Thyroid gland (tissue), 4 donors: ENCODE data around the gene WIPF3.

ENCODE experiments used
- POLR2A ChIP-seq, 2 donors: fragments of 450-650 bp; IDR thresholded peaks; one replicate each; pipeline ENCODE4 v1.6.1; 2017; ENCODE audit warnings: antibody characterized with exemption in 2 of 2, mild to moderate bottlenecking in 2 of 2, moderate library complexity in 1 of 2
- TF ChIP-seq, protein P1 (sequence below), 6 experiments: fragments of 200-600 bp in 3 of 6; fragments of 450-650 bp in 3 of 6; sonication (generic) in 3 of 6; IDR thresholded peaks; one replicate each; pipeline ENCODE4 v1.5.1; 2016 to 2019; ENCODE audit warnings: antibody characterized with exemption in 6 of 6, mild to moderate bottlenecking in 2 of 6, inconsistent platforms in 1 of 6, moderate library complexity in 1 of 6

DNA sequence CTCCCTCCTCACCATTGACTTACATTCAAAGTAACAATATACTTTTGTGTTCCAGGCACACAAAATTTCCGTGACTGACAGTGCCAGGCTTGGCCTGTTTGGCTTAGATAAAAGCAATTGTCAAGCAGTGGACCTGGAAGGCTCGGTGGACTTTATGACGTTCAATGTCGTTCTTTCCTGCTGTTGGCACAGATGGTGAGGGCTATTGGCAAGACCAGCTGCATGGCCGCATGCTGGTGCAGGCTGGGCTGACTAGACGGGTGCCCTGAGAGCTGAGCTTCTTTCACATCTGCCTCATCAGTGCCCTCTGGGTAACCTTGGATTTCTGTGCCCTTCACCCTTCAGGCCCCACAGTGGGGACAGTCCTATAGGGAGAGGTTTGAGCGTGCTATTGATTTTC is 45.2 kb downstream of the WIPF3 start:
- no peak for TF ChIP-seq POLR2A (IDR thresholded peaks at IDR 0.05)
- TF ChIP-seq, protein P1, sequence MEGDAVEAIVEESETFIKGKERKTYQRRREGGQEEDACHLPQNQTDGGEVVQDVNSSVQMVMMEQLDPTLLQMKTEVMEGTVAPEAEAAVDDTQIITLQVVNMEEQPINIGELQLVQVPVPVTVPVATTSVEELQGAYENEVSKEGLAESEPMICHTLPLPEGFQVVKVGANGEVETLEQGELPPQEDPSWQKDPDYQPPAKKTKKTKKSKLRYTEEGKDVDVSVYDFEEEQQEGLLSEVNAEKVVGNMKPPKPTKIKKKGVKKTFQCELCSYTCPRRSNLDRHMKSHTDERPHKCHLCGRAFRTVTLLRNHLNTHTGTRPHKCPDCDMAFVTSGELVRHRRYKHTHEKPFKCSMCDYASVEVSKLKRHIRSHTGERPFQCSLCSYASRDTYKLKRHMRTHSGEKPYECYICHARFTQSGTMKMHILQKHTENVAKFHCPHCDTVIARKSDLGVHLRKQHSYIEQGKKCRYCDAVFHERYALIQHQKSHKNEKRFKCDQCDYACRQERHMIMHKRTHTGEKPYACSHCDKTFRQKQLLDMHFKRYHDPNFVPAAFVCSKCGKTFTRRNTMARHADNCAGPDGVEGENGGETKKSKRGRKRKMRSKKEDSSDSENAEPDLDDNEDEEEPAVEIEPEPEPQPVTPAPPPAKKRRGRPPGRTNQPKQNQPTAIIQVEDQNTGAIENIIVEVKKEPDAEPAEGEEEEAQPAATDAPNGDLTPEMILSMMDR (IDR thresholded peaks at IDR 0.05): no peak
